ENCODE data around the gene ZFPL1. TPM values are rescaled to one million over a fixed set of nuclear protein-coding genes. Genes with fewer than 3 reads are reported as not detected.

The ZFPL1 gene
- total RNA-seq, 4 donors from 2014 or later = 45.8 to 72.3 (median 54.8) TPM

DNA sequence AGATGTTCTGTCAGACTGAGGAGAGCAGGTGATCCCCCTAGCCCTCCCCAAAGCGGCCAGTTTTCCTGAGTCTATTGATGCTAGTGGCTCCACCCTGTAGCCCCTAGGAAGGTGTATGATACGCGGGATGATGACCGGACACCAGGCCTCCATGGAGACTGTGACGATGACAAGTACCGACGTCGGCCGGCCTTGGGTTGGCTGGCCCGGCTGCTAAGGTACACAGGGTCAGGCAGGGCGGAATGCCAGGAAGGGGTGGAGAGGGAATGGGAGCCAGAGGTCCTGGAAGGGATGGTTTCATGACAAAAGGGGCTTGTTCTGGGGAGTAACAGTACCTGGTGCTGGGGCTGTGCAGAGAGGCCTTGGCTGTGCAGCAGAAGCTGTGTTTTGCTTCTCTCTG, 3.2 kb downstream of the ZFPL1 start:
- TF ChIP-seq, protein P1, sequence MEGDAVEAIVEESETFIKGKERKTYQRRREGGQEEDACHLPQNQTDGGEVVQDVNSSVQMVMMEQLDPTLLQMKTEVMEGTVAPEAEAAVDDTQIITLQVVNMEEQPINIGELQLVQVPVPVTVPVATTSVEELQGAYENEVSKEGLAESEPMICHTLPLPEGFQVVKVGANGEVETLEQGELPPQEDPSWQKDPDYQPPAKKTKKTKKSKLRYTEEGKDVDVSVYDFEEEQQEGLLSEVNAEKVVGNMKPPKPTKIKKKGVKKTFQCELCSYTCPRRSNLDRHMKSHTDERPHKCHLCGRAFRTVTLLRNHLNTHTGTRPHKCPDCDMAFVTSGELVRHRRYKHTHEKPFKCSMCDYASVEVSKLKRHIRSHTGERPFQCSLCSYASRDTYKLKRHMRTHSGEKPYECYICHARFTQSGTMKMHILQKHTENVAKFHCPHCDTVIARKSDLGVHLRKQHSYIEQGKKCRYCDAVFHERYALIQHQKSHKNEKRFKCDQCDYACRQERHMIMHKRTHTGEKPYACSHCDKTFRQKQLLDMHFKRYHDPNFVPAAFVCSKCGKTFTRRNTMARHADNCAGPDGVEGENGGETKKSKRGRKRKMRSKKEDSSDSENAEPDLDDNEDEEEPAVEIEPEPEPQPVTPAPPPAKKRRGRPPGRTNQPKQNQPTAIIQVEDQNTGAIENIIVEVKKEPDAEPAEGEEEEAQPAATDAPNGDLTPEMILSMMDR (IDR thresholded peaks at IDR 0.05) = no peak
- no peak for TF ChIP-seq POLR2A (IDR thresholded peaks at IDR 0.05)
- DNase-seq (ENCODE audit: low spot score in 2 of 2) = no peak
- no peak overlapping the region for H3K4me3 ChIP-seq (ENCODE audit: low read depth, poor library complexity, severe bottlenecking)
- 91 to 94% methylated on average over 11 of the region's 11 CpGs for WGBS, 2 donors
- intact Hi-C loops (cut with DNase I; ENCODE audit: low total_unique reads) = loop anchor here (10.0 kb wide), 1 partner anchor 72 kb away; the partner anchor contains the start of gene ARL2

DNA sequence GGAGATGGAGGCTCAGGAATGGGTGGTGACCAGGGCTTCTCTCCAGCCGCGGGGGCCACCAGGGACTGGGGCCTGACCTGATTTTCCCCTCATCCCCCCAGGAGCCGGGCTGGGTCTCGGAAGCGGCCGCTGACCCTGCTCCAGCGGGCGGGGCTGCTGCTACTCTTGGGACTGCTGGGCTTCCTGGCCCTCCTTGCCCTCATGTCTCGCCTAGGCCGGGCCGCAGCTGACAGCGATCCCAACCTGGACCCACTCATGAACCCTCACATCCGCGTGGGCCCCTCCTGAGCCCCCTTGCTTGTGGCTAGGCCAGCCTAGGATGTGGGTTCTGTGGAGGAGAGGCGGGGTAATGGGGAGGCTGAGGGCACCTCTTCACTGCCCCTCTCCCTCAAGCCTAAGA, 3.8 kb downstream of the ZFPL1 start:
- intact Hi-C loops (cut with DNase I; ENCODE audit: low total_unique reads) = loop anchor here (10.0 kb wide), 1 partner anchor 73 kb away; the partner anchor contains the start of gene ARL2
- TF ChIP-seq, protein P1 (IDR thresholded peaks at IDR 0.05) = no peak
- no peak for TF ChIP-seq POLR2A (IDR thresholded peaks at IDR 0.05)
- 92% methylated on average over 10 to 15 of the region's 15 CpGs for WGBS, 2 donors
- no peak overlapping the region for H3K4me3 ChIP-seq (ENCODE audit: low read depth, poor library complexity, severe bottlenecking)
- DNase-seq (ENCODE audit: low spot score in 2 of 2) = no peak

DNA sequence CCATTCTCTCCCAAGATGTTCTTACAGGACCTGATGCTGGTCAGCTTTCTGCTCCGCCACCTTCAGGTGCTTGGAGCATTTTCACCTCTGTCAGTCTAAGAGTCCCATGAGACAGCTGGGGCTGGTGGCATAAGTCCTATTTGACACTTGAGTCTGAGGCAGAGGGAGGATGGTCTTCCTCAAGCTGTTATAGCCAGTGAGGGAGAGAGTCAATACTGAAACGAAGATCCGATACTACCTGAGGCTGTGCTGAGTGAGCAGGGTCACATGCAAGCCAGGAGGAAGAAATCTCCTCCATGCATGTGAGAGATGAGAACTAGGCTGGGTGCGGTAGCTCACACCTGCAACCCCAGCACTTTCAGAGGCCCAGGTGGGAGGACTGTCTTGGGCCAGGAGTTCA, 5.6 kb downstream of the ZFPL1 start:
- no peak for DNase-seq (ENCODE audit: low spot score in 2 of 2)
- intact Hi-C loops (cut with DNase I; ENCODE audit: low total_unique reads) = loop anchor here (10.0 kb wide), 1 partner anchor 75 kb away; the partner anchor contains the start of gene ARL2
- TF ChIP-seq, protein P1 (IDR thresholded peaks at IDR 0.05) = no peak
- TF ChIP-seq POLR2A (IDR thresholded peaks at IDR 0.05) = no peak
- WGBS, 2 donors = 86 to 87% methylated on average over 4 of the region's 4 CpGs
- H3K4me3 ChIP-seq (ENCODE audit: low read depth, poor library complexity, severe bottlenecking) = no peak overlapping the region

DNA sequence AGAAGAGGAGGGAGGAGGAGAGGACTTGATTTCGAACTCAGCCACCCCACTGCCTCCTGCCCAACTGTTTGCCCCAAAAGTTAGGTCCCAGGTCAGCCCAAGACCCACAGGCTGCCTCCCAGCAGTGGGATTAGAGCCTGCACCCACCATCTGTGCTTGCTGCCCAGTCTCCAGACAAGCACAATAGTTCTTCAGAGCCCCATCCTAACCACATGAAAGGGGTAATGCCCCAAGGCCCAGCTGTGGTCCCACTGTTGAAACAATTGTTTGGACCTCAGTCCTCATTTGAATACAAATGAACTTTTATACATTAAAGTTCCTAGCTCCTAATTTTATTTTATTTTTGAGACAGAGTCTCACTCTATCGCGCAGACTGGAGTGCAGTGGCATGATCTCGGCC, 6.6 kb downstream of the ZFPL1 start:
- intact Hi-C loops (cut with DNase I; ENCODE audit: low total_unique reads) = no loop called here
- TF ChIP-seq, protein P1 (IDR thresholded peaks at IDR 0.05) = no peak
- no peak for TF ChIP-seq POLR2A (IDR thresholded peaks at IDR 0.05)
- DNase-seq (ENCODE audit: low spot score in 2 of 2) = no peak
- WGBS, 2 donors = 90% methylated on average over 4 of the region's 4 CpGs
- H3K4me3 ChIP-seq (ENCODE audit: low read depth, poor library complexity, severe bottlenecking) = no peak overlapping the region

DNA sequence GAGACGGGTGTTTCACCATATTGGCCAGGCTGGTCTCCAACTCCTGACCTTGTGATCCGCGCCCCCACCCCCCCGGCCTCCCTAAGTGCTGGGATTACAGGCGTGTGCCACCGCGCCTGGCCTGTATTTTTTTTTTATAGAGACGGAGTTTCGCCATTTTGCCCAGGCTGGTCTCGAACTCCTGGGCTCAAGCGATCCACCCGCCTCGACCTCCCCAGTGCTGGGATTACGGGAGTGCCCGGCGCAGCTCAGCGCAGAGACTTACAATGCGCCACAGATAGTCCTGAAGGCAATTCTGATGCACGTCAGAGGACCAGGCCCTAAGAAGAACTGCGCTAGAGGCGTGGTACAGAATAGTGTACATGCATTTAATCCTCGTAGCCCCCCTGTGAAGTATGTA, 11.4 kb downstream of the ZFPL1 start:
- TF ChIP-seq, protein P1 (IDR thresholded peaks at IDR 0.05) = no peak
- no peak for TF ChIP-seq POLR2A (IDR thresholded peaks at IDR 0.05)
- no peak overlapping the region for H3K4me3 ChIP-seq (ENCODE audit: low read depth, poor library complexity, severe bottlenecking)
- no peak for DNase-seq (ENCODE audit: low spot score in 2 of 2)
- intact Hi-C loops (cut with DNase I; ENCODE audit: low total_unique reads) = no loop called here
- 73 to 87% methylated on average over 22 of the region's 22 CpGs for WGBS, 2 donors
